HG02884 (cell line): ENCODE data around the gene TOGARAM2.

Experiments used
- ATAC-seq: cut with Tn5 transposase; IDR thresholded peaks from one replicate; pipeline ENCODE4 v1.9.1; 2021; ENCODE audit warnings: mild to moderate bottlenecking, moderate library complexity; ENCODE audit not compliant: unreplicated experiment

TOGARAM2 gene

DNA sequence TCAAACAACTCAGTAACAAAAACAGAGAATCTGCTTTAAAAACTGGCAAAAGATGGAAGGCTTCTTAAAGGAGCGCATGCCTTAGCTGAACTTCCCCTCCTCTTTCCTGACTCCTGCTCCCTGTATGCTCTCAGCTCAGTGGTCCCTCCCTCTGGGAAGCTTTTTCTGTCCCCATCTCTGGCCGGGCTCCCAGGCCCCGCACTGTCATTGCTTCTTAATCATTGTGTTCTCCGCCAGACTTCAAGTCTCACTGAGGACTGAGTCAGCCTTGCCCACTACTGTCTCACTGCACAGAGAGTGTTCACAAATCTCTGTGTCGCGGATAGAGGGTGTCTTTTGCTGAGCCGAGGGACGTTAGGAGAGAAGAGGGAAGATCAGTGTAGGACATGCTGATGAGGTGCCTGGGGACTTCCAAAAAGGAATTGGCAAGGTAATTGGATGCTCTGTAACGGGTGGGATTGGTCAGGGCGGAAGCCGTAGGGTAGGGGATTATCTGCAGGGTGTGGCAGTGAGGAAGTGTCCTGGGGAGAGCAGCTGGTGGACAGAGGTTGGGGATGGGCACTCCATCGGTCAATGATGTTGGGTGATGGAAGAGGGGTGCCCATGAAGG is 16.2 kb downstream of the TOGARAM2 start:
- no peak for ATAC-seq

DNA sequence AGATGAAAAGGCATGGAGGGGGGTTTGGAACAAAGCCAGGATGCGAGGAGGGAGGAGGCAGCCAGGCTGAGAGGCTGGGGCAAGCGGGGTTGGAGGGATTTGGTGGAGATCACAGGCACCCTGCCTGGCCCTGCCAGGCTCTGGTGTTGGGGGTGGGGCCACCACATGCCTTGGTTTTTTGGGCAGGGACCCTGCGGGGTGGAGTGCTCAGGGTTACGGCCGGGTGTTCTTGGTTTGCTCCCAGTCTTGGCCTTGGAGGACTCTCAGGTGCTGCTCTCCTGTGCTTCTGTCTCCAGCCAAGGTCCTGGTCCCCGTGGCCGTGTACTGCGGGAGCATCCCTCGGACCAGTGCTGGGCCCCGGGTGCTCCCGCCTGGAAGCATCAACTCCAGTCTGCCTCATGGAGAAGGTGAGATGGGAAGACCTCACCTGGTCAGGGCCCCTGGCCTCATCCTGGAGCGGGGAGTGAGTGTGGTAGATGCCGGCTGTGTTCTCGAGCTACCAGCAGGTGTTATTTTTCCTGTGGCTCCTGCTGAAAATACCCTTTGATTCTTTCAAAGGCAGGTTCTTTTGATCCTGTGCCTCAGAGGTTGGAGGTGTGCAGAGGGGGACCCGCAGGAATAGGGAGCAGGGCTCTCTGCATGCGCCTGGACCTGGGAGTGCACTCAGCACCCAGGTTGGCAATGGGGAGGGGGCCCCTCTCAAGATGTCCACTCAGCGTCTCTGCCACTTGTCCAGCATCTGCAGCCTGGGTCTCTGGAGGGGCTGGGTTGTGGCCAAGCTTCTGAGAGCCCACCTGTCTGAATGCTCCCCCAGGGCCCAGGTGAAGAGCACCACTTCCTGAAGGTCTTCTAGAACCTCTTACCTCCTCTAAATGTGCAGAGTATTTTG is 17.0 kb downstream of the TOGARAM2 start:
- no peak for ATAC-seq

GRCh38 chr2:29000481-29000880 is 19.4 kb downstream of the TOGARAM2 start:
- peak; percentile 96 for ATAC-seq

- no peak for ATAC-seq
These were observed 19.9 kb downstream of the TOGARAM2 start for GRCh38 chr2:29000956-29001355.

- ATAC-seq, result no peak
These were observed 20.7 kb downstream of the TOGARAM2 start for GRCh38 chr2:29001806-29002205.

GRCh38 chr2:29004755-29005154 is 23.7 kb downstream of the TOGARAM2 start:
- ATAC-seq, result no peak

DNA sequence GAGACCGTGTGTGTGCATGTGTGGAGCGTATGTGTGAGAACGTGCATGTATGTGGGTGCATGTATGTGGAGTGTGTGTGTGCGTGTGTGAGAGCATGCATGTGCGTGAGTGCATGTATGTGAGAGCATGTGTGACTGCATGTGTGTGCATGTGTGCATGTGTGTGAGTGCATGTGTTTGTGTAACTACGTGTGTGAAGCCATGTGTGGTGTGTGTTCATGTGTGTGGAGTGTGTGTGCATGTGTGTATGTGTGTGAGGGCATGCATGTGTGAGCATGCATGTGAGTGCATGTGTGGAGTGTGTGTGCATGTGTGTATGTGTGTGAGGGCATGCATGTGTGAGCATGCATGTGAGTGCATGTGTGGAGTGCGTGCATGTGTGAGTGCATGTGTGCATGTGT is 24.2 kb downstream of the TOGARAM2 start:
- ATAC-seq, result no peak

GRCh38 chr2:29006092-29006979 is 25.2 kb downstream of the TOGARAM2 start:
- no peak for ATAC-seq

DNA sequence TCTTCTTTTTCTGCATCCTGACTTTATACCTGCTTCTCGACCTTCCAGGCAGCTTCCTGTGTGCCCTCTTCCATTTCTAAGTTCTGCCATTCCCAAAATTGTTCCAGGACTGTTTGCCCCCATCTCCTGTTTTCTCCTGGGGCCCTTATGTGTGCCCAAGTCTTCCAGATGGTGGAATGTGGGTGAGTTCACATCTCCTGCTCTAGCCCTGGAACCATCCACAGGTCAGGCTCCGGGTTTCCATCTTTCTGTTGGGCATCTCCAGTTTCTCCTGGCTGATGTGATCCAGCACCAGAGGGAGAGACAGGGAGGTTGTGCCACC is 25.8 kb downstream of the TOGARAM2 start:
- no peak for ATAC-seq

- no peak for ATAC-seq
These were observed 28.2 kb downstream of the TOGARAM2 start for GRCh38 chr2:29009270-29009669.

- no peak for ATAC-seq
These were observed 28.9 kb downstream of the TOGARAM2 start for GRCh38 chr2:29009711-29010677.

DNA sequence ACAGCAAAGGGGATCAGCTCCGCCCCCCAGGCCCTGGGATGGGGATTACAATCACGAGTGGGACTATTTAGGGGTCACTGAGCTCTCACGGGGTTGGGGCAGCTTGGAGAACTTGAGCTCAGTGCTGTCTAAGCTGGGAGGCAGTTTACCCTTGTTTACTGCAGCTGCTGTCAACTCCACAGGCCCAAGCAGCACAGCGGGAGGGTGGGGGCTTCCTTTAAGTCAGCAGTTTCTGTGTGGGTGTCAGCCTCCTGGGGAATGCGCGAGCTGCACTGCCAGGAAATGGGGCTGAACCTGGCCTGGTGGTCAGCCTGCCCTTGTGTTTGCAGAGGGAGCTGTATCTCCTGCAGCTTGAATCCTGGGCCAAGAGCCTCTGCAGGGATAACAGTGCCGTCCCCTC is 29.8 kb downstream of the TOGARAM2 start:
- no peak for ATAC-seq

DNA sequence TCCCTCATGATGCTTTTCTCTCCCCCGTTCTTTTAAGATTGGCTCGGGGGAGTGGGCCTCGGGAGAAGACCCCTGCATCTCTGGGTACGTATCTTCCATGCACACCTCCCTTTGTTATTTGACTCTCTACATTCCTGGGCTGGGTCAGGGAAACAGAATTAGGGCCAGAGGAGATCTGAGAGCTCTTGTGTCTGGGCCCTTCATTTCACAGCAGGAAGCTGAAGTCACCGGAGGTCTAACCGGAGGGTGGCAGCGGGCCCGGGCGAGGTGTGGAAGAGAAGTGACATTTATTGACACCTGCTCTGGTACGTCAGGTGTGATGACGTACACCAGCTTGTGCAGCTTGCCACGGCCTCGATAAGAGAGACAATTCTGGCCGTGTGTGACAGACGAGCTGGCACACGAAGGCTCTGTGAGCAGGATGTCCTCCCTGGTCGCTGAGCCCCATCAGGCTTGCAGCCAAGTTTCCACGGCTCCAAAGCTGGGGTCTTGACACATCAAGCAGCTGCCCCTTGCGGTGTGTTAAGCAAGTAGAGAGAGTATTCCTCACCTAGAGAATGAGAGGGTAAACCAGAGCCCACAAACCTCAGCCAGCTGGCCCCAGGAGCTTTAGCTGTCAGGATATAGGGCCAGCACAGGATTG is 30.4 kb downstream of the TOGARAM2 start:
- no peak for ATAC-seq

DNA sequence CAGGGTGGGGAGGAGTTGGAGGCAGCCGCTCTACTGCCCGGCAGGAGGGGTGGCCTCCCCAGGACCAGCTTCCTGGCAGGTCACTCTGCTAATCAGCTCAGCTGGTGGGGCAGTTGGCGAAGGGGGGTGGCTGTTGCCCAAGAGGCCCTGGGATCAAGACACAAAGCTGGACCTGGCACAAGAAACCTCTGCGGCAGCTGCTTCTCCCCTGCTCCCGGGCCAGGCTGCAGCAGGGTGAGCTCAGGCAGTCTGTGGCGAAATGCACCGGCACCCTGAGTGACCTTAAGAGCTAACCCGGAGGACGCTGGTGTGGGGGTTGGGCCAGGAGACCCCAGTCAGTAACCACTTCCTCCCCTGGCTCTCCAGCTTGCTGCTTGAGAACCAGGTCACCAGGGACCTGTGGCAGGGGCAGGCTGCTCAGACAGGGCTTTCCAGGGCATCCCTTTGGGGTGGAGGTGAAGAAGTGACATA is 31.1 kb downstream of the TOGARAM2 start:
- no peak for ATAC-seq

- ATAC-seq, result no peak
These were observed 32.1 kb downstream of the TOGARAM2 start for GRCh38 chr2:29013057-29013780.

- no peak for ATAC-seq
These were observed 33.2 kb downstream of the TOGARAM2 start for GRCh38 chr2:29014331-29014730.

GRCh38 chr2:29014811-29015421 is 33.8 kb downstream of the TOGARAM2 start:
- peak; percentile 62 for ATAC-seq

DNA sequence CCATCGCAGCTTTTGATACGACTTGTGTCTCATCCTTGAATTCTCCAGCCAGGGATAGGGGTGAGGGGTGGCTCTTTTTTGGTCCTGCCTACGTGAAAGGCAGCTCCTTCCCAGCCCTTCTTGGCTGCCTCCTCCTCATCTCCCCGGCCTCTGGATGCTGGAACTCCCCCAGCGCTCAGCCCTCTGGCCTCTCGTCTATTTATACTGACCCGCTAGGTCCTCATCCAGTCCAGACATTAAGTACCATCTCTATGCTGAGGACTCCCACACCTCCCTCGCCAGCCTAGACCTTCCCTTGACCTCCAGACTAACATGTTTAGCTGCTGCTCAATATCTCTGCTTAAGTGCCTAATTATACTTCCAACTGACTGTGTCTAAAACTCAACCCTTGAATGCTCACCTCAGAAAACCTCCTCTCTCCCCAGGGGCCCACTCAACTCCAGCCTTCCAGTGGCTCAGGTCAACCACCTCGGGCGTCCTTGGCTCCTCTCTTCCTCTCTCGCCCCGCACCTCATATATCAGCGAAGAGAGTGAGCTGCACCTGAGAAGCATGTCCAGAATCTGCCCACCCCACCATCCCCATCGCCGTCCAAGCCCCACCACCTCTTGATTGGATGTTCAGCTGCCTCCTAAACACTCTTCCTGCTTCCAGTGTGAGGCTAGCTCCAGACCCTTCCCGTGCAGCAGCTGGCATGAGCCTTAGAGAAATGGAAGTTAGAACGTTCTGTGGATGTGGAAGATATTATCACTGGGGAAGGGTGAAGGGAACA is 34.8 kb downstream of the TOGARAM2 start:
- no peak for ATAC-seq
